Stimulated activated CD8-positive, alpha-beta memory T cell treated with anti-CD3 and anti-CD28 coated beads, Interleukin-12 subunit alpha, Interleukin-12 subunit beta, amount 100 ng/mL, for 4 hours (primary cell): ENCODE data around the gene SLC22A17.
A peak's percentile ranks its signal among the peaks of the same experiment; 100 is the strongest.

Experiments
- DNase-seq: peaks from one replicate; pipeline ENCODE4 v3.0.0-alpha.2; 2020; ENCODE audit warnings: low read depth

The SLC22A17 gene

GRCh38 chr14:23307687-23308644 is 44.7 kb downstream of the SLC22A17 start:
- no peak for DNase-seq

- no peak for DNase-seq
Measured at GRCh38 chr14:23307146-23307530, 45.5 kb downstream of the SLC22A17 start.

GRCh38 chr14:23306412-23307145 is 46.1 kb downstream of the SLC22A17 start, which contains the start of gene BCL2L2:
Gene BCL2L2, plus strand, starts transcription at chr14:23306833. Its CDS starts 935 bp downstream, at chr14:23307768.
- DNase-seq = no peak

GRCh38 chr14:23302290-23303225 is 50.1 kb downstream of the SLC22A17 start, which contains the start of gene PPP1R3E:
Gene PPP1R3E, minus strand, starts transcription at chr14:23302859. Its CDS starts 283 bp downstream, at chr14:23302576.
- peak; percentile 76 for DNase-seq

- DNase-seq = no peak
Measured at GRCh38 chr14:23301969-23302289, 50.8 kb downstream of the SLC22A17 start.

- DNase-seq = peak; percentile 98
Measured at GRCh38 chr14:23301288-23301968, 51.3 kb downstream of the SLC22A17 start.

- DNase-seq = no peak
Measured at GRCh38 chr14:23300687-23301223, 51.9 kb downstream of the SLC22A17 start.

- DNase-seq = no peak
Measured at GRCh38 chr14:23299986-23300686, 52.6 kb downstream of the SLC22A17 start.

- DNase-seq = no peak
Measured at GRCh38 chr14:23299211-23299957, 53.3 kb downstream of the SLC22A17 start.

GRCh38 chr14:23297611-23298277 is 54.9 kb downstream of the SLC22A17 start:
- no peak for DNase-seq

- no peak for DNase-seq
Measured at GRCh38 chr14:23297096-23297495, 55.6 kb downstream of the SLC22A17 start.
